GM23338 (cell line): ENCODE measurements around the gene ZDBF2.
A peak's percentile ranks its signal among the peaks of the same experiment; 100 is the strongest.

ENCODE experiments used
- CREB1 ChIP-seq: fragments of 250-450 bp; sonication (Bioruptor Pico); IDR thresholded peaks from 2 replicates; pipeline ENCODE4 v1.5.0; 2020; ENCODE audit warnings: low read depth, mild to moderate bottlenecking, moderate library complexity
- CTCF ChIP-seq, 2 experiments: fragments of 200-600 bp in 1 of 2; sonication (generic) in 1 of 2; conservative IDR thresholded peaks; 2 replicates each; pipeline versions ENCODE4 v1.5.1 to v1.6.1; 2016 to 2017; ENCODE audit warnings: antibody characterized with exemption in 2 of 2, low read depth in 2 of 2, mild to moderate bottlenecking in 2 of 2, moderate library complexity in 1 of 2
- EZH2 ChIP-seq: fragments of 200-600 bp; sonication (generic); IDR thresholded peaks from one replicate; pipeline ENCODE4 v1.8.0; 2017; ENCODE audit warnings: antibody characterized with exemption, mild to moderate bottlenecking, low read depth; ENCODE audit not compliant: unreplicated experiment
- JUNB ChIP-seq: IDR thresholded peaks from one replicate; pipeline ENCODE4 v1.6.1; 2016; ENCODE audit warnings: antibody characterized with exemption; ENCODE audit not compliant: unreplicated experiment
- NANOG ChIP-seq: IDR thresholded peaks from 2 replicates; pipeline ENCODE4 v1.6.1; 2016; ENCODE audit warnings: antibody characterized with exemption, borderline replicate concordance
- POLR2AphosphoS5 ChIP-seq: IDR thresholded peaks from 2 replicates; pipeline ENCODE4 v1.6.1; 2016; ENCODE audit warnings: antibody characterized with exemption, low read depth
- REST ChIP-seq: IDR thresholded peaks from one replicate; pipeline ENCODE4 v1.6.1; 2018; ENCODE audit warnings: antibody characterized with exemption; ENCODE audit not compliant: unreplicated experiment
- ZNF331 ChIP-seq: fragments of 250-450 bp; sonication (Bioruptor Pico); IDR thresholded peaks from 2 replicates; pipeline ENCODE4 v1.5.0; 2020; ENCODE audit warnings: low read depth, mild to moderate bottlenecking, moderate library complexity
- TF ChIP-seq, protein P1 (sequence below): fragments of 250-450 bp; sonication (Bioruptor Pico); IDR thresholded peaks from 2 replicates; pipeline ENCODE4 v1.5.0; 2020; ENCODE audit warnings: mild to moderate bottlenecking, moderate library complexity
- TF ChIP-seq, protein P2 (sequence below): IDR thresholded peaks from 2 replicates; pipeline ENCODE4 v1.6.1; 2016; ENCODE audit warnings: antibody characterized with exemption

DNA sequence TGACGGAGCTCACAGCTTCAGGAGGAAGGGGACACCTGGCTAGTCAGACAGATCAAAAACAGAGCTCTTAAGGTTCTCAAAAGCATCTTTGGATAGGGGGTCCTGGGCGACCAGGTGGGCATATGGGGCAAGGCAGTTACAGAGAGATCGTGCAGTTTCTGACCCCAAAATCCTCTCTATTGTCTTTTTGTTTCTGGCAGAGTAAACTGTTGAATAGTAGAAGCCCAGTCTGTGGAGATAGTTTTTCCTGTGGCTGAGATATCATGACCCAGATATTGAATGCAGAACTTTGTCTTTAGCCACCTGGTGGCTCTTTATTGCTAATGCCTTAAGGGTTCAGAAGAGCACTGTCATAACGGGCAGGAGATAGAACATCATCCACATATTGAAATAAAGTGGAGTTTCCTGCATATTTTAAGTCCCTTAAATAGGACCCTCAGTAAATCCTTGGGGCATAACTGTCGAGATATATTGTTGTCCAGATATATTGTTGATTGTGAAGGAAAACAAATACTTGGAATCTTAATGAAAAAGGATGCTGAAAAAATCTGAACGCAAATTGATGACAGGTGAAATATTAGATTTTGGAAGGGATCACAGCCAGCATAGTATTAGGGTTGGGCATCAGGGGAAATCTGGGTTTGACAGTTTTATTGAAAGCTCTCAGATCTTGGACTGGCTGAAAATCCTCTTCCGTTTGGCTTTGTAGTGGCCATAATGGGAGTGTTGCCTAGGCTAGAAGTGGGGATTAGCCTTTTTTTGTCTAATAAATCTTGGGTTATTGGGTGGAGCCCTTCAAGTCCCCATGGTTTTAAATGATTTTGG, 14.1 kb upstream of the ZDBF2 start:
- TF ChIP-seq CTCF (conservative IDR thresholded peaks at IDR 0.05; ENCODE audit: low read depth in 2 of 2) (peak; percentile 41 to 59), NANOG (no peak), POLR2AphosphoS5 (no peak), ZNF331 (no peak), EZH2 (no peak), JUNB (no peak), CREB1 (no peak), REST (no peak)
- TF ChIP-seq, protein P1, sequence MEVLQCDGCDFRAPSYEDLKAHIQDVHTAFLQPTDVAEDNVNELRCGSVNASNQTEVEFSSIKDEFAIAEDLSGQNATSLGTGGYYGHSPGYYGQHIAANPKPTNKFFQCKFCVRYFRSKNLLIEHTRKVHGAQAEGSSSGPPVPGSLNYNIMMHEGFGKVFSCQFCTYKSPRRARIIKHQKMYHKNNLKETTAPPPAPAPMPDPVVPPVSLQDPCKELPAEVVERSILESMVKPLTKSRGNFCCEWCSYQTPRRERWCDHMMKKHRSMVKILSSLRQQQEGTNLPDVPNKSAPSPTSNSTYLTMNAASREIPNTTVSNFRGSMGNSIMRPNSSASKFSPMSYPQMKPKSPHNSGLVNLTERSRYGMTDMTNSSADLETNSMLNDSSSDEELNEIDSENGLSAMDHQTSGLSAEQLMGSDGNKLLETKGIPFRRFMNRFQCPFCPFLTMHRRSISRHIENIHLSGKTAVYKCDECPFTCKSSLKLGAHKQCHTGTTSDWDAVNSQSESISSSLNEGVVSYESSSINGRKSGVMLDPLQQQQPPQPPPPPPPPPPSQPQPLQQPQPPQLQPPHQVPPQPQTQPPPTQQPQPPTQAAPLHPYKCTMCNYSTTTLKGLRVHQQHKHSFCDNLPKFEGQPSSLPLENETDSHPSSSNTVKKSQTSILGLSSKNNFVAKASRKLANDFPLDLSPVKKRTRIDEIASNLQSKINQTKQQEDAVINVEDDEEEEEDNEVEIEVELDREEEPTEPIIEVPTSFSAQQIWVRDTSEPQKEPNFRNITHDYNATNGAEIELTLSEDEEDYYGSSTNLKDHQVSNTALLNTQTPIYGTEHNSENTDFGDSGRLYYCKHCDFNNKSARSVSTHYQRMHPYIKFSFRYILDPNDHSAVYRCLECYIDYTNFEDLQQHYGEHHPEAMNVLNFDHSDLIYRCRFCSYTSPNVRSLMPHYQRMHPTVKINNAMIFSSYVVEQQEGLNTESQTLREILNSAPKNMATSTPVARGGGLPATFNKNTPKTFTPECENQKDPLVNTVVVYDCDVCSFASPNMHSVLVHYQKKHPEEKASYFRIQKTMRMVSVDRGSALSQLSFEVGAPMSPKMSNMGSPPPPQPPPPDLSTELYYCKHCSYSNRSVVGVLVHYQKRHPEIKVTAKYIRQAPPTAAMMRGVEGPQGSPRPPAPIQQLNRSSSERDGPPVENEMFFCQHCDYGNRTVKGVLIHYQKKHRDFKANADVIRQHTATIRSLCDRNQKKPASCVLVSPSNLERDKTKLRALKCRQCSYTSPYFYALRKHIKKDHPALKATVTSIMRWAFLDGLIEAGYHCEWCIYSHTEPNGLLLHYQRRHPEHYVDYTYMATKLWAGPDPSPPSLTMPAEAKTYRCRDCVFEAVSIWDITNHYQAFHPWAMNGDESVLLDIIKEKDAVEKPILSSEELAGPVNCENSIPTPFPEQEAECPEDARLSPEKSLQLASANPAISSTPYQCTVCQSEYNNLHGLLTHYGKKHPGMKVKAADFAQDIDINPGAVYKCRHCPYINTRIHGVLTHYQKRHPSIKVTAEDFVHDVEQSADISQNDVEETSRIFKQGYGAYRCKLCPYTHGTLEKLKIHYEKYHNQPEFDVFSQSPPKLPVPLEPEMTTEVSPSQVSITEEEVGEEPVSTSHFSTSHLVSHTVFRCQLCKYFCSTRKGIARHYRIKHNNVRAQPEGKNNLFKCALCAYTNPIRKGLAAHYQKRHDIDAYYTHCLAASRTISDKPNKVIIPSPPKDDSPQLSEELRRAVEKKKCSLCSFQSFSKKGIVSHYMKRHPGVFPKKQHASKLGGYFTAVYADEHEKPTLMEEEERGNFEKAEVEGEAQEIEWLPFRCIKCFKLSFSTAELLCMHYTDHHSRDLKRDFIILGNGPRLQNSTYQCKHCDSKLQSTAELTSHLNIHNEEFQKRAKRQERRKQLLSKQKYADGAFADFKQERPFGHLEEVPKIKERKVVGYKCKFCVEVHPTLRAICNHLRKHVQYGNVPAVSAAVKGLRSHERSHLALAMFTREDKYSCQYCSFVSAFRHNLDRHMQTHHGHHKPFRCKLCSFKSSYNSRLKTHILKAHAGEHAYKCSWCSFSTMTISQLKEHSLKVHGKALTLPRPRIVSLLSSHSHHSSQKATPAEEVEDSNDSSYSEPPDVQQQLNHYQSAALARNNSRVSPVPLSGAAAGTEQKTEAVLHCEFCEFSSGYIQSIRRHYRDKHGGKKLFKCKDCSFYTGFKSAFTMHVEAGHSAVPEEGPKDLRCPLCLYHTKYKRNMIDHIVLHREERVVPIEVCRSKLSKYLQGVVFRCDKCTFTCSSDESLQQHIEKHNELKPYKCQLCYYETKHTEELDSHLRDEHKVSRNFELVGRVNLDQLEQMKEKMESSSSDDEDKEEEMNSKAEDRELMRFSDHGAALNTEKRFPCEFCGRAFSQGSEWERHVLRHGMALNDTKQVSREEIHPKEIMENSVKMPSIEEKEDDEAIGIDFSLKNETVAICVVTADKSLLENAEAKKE, result no peak
- TF ChIP-seq, protein P2, sequence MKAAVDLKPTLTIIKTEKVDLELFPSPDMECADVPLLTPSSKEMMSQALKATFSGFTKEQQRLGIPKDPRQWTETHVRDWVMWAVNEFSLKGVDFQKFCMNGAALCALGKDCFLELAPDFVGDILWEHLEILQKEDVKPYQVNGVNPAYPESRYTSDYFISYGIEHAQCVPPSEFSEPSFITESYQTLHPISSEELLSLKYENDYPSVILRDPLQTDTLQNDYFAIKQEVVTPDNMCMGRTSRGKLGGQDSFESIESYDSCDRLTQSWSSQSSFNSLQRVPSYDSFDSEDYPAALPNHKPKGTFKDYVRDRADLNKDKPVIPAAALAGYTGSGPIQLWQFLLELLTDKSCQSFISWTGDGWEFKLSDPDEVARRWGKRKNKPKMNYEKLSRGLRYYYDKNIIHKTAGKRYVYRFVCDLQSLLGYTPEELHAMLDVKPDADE, result no peak
